ENCODE measurements around the gene ARHGAP4. TPM values are rescaled to one million over a fixed set of nuclear protein-coding genes. Genes with fewer than 3 reads are reported as not detected.

Gene ARHGAP4
- total and polyA plus RNA-seq, 2 of the 4 experiments (the other 2 are of a cell fraction), result 0.18 to 0.72 TPM

DNA sequence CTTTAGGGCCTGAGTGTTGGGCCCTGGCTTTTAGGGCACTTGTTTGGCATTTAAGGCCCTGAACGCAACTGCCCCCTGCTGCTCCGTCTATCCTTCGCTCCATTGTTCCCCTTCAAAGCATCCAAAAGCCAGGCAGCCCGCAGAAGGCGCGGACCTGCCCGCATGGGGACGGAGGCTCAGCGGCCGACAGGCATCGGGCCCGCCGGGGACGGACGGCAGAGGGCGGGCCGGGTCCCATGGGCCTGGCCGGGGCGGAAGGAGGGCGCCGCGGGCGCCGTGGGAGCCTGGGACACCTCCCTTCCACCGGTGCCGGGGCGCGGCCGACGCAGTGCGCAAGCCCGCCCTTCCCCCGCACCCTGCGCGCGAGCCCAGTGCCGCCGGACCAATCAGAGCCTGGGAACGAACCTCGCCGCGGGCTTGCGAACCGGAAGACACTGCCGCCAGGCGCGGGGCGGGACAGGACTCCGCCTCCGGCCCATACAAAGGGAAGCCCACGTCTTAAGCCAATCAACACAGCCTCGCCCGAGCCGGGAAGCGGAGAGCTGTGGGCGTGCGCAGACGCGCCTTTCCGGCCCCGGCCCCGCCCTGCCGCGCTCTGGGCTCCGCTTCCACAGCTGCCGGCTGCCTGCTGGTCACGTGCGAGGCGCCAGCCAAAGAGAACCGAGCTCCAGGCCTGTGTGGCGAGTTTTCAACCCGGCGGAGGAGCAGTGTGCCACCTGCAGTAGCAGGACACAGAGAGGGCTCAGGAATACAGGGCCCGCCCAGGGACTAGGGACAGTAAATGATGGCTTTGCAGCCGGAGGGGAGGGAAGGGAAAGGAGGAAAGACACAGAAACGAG is 2.1 kb upstream of the ARHGAP4 start:
- dilution Hi-C loops (cut with HindIII; ENCODE audit: low sequenced_read_pairs, unreplicated experiment), result no loop called here
- 32% methylated on average over 41 of the region's 76 CpGs; no CpG with 5 or more reads in 1 of the 2 experiments for WGBS, 2 experiments (ENCODE audit: extremely low coverage in 2 of 2, insufficient read length in 1 of 2)
- CTCF ChIA-PET, result interaction anchor here (0.6 kb wide), 1 partner anchor 194 kb away, joined by 3 read pairs; no protein-coding TSS in a partner anchor
- no peak for TF ChIP-seq FOS (IDR thresholded peaks at IDR 0.05; ENCODE audit: low read depth, low read length)
- TF ChIP-seq CHD1 (IDR thresholded peaks at IDR 0.05; ENCODE audit: low read depth, low read length), result no peak
- no peak for TF ChIP-seq MAZ (IDR thresholded peaks at IDR 0.05; ENCODE audit: borderline replicate concordance, low read depth, low read length)
- peak; percentile 78 for TF ChIP-seq BHLHE40 (IDR thresholded peaks at IDR 0.05; ENCODE audit: low read depth, low read length)
- TF ChIP-seq RAD21 (IDR thresholded peaks at IDR 0.05; ENCODE audit: low read length), result 0 out of 2 replicates have a peak, but pooled peaks have one; percentile 7
- no peak for TF ChIP-seq CEBPB (IDR thresholded peaks at IDR 0.05; ENCODE audit: low read depth, low read length)
- TF ChIP-seq POLR2A (IDR thresholded peaks at IDR 0.05; ENCODE audit: low read depth, low read length), result peak; percentile 65
- no peak for TF ChIP-seq MXI1 (IDR thresholded peaks at IDR 0.05; ENCODE audit: borderline replicate concordance, low read depth, low read length)
- no peak for TF ChIP-seq RFX5 (IDR thresholded peaks at IDR 0.05; ENCODE audit: low read depth, low read length)
- TF ChIP-seq RCOR1 (IDR thresholded peaks at IDR 0.05; ENCODE audit: insufficient replicate concordance, low read length), result no peak
- TF ChIP-seq MAFK (IDR thresholded peaks at IDR 0.05; ENCODE audit: low read depth, low read length), result no peak
- TF ChIP-seq, protein P1, sequence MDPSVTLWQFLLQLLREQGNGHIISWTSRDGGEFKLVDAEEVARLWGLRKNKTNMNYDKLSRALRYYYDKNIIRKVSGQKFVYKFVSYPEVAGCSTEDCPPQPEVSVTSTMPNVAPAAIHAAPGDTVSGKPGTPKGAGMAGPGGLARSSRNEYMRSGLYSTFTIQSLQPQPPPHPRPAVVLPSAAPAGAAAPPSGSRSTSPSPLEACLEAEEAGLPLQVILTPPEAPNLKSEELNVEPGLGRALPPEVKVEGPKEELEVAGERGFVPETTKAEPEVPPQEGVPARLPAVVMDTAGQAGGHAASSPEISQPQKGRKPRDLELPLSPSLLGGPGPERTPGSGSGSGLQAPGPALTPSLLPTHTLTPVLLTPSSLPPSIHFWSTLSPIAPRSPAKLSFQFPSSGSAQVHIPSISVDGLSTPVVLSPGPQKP (IDR thresholded peaks at IDR 0.05; ENCODE audit: borderline replicate concordance, low read depth, low read length), result no peak
- no peak for TF ChIP-seq NFE2L2 (IDR thresholded peaks at IDR 0.05; ENCODE audit: low read depth, low read length)
- no peak for TF ChIP-seq SMC3 (IDR thresholded peaks at IDR 0.05; ENCODE audit: low read depth, low read length)
- TF ChIP-seq, protein P2, sequence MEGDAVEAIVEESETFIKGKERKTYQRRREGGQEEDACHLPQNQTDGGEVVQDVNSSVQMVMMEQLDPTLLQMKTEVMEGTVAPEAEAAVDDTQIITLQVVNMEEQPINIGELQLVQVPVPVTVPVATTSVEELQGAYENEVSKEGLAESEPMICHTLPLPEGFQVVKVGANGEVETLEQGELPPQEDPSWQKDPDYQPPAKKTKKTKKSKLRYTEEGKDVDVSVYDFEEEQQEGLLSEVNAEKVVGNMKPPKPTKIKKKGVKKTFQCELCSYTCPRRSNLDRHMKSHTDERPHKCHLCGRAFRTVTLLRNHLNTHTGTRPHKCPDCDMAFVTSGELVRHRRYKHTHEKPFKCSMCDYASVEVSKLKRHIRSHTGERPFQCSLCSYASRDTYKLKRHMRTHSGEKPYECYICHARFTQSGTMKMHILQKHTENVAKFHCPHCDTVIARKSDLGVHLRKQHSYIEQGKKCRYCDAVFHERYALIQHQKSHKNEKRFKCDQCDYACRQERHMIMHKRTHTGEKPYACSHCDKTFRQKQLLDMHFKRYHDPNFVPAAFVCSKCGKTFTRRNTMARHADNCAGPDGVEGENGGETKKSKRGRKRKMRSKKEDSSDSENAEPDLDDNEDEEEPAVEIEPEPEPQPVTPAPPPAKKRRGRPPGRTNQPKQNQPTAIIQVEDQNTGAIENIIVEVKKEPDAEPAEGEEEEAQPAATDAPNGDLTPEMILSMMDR (conservative IDR thresholded peaks at IDR 0.05; ENCODE audit: low read depth, low read length), result no peak; the same call in 1 of the 2 replicates

More for the DNA sequence above, 2.1 kb upstream of the ARHGAP4 start:
- ATAC-seq (ENCODE audit: low read depth) (peak; percentile 94), DNase-seq (peak; percentile 98)
- H3K79me1 ChIP-seq (ENCODE audit: low read depth in 1 of 2, low read length in 2 of 2), result peaks cover 2 to 7% of the 10 kb centered on the region in 2 experiments; a peak in 2 of 4 replicates
- in situ Hi-C loops (cut with MboI; ENCODE audit: low sequenced_read_pairs), result no loop called here
- no TSS peak for BruUV-seq (replicated peaks)
- peak overlapping the region; percentile 16 for H3K18ac ChIP-seq (ENCODE audit: low read depth, low read length)
- H2AFZ ChIP-seq (replicated peaks; ENCODE audit: low read length, poor library complexity), result peak overlapping the region; percentile 90
- no peak overlapping the region for H2BK20ac ChIP-seq (ENCODE audit: low read depth, low read length)
- peak overlapping the region; percentile 74 for H3K14ac ChIP-seq (replicated peaks; ENCODE audit: low read depth, low read length)
- peak overlapping the region; percentile 7; the same call in 1 of the 2 replicates for H2BK120ac ChIP-seq (ENCODE audit: low read depth, low read length)
- POLR2A ChIA-PET (ENCODE audit: unreplicated experiment), result interaction anchor here (0.9 kb wide), 1 partner anchor 135 kb away, joined by 3 read pairs; no protein-coding TSS in a partner anchor
- peak overlapping the region; percentile 79 for H3K23ac ChIP-seq (ENCODE audit: low read depth, low read length)
- peak overlapping the region; percentile 67 to 97 for H4K8ac ChIP-seq (ENCODE audit: low read depth in 2 of 2, low read length in 2 of 2)
- H3K4me2 ChIP-seq (ENCODE audit: low read depth, low read length), result peak overlapping the region; percentile 88
- H3K56ac ChIP-seq (ENCODE audit: extremely low read depth, insufficient read depth, low read length), result peak overlapping the region; percentile 63
- H3K27ac ChIP-seq (ENCODE audit: insufficient read depth, low read length), result peak overlapping the region; percentile 97
- H3K9me3 ChIP-seq (ENCODE audit: control insufficient read depth, insufficient read depth, low read length), result no peaks in the 10 kb centered on the region
- H3K27me3 ChIP-seq (ENCODE audit: control insufficient read depth, insufficient read depth, low read length), result no peaks in the 10 kb centered on the region; the same call in 1 of the 2 replicates
- H3K4me1 ChIP-seq (ENCODE audit: control insufficient read depth, insufficient read depth, low read length), result peaks cover 2% of the 10 kb centered on the region
- H2BK15ac ChIP-seq (ENCODE audit: low read depth, low read length), result no peak overlapping the region
- peak overlapping the region; percentile 95 for H3K4ac ChIP-seq (ENCODE audit: low read depth, low read length)
- peaks cover 10% of the 10 kb centered on the region for H4K20me1 ChIP-seq (ENCODE audit: insufficient read depth, low read length)
- no peaks in the 10 kb centered on the region; the same call in 1 of the 2 replicates for H3K9me1 ChIP-seq (ENCODE audit: insufficient read depth, low read length)
- intact Hi-C loops (cut with micrococcal nuclease), result loop anchor here (5.0 kb wide), 1 partner anchor 136 kb away; the partner anchor contains the start of genes IDH3G and SSR4
- H3K9ac ChIP-seq (ENCODE audit: low read depth, low read length), result peak overlapping the region; percentile 94
- peak overlapping the region; percentile 90 for H2BK5ac ChIP-seq (ENCODE audit: low read depth, low read length, poor library complexity, severe bottlenecking)
- H3K4me3 ChIP-seq (ENCODE audit: insufficient read depth, low read depth, low read length), result peak overlapping the region; percentile 82
- H4K91ac ChIP-seq (ENCODE audit: insufficient read depth, low read depth, low read length), result peak overlapping the region; percentile 73
- H2AK5ac ChIP-seq (ENCODE audit: low read depth, low read length), result peak overlapping the region; percentile 94
- peak overlapping the region; percentile 97 for H2AK9ac ChIP-seq (replicated peaks; ENCODE audit: low read depth, low read length, poor library complexity)
- peaks cover 23% of the 10 kb centered on the region for H3K36me3 ChIP-seq (ENCODE audit: control insufficient read depth, insufficient read depth, low read length)
- H4K5ac ChIP-seq (ENCODE audit: low read depth, low read length), result peak overlapping the region; percentile 82

Measured in IMR-90 (cell line).